ENCODE measurements around the gene COMMD3. TPM values are rescaled to one million over a fixed set of nuclear protein-coding genes. Genes with fewer than 3 reads are reported as not detected.
"Not testable (repeated sequence)": the region's sequence is repeated elsewhere in the genome, so short reads cannot be mapped to it uniquely, and the experiment has no call there.

COMMD3 gene
- total RNA-seq, 1 experiment from 2014 or later, result 2.4 TPM

DNA sequence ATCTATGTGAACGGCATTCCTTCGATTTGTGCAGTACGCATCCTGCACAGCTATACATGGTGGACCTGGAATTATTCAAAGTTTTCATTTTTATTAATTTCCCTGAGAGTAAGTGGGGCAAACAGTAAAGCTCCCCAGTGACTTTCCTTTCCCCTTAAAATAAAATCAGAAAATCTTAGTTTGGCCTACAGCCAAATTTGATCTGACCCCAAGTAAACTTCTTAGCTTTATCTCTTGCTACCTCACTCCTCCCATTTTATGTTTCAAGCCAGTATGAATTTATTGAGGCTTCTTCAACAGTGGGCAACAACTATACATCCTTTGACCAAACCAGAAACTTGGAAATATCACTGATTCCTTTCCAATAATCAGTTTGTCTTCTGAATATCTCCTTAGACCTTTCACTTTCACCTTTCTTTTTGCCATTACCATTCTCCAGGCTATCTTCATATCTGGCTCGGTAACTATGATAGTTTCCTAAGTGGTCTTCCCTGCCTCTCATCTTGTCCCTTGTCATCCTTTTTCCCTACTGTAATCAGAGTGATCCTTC lies 40.2 kb downstream of the COMMD3 start:
- no peak overlapping the region for H2BK5ac ChIP-seq (ENCODE audit: insufficient read length, low read length)
- DNase-seq, result no peak
- no peak overlapping the region for H3K27ac ChIP-seq (ENCODE audit: insufficient read length, low read depth, low read length)
- Mint-ChIP-seq H3K27ac (no peak overlapping the region), H3K4me1 (no peaks in the 10 kb centered on the region), H3K36me3 (ENCODE audit: insufficient read depth in 1 of 3, low read depth in 3 of 3) (no peaks in the 10 kb centered on the region), H3K27me3 (ENCODE audit: low read depth) (peaks cover 14% of the 10 kb centered on the region), H3K9me3 (no peaks in the 10 kb centered on the region), H3K4me3 (no peak overlapping the region)
- TF ChIP-seq, protein P1, sequence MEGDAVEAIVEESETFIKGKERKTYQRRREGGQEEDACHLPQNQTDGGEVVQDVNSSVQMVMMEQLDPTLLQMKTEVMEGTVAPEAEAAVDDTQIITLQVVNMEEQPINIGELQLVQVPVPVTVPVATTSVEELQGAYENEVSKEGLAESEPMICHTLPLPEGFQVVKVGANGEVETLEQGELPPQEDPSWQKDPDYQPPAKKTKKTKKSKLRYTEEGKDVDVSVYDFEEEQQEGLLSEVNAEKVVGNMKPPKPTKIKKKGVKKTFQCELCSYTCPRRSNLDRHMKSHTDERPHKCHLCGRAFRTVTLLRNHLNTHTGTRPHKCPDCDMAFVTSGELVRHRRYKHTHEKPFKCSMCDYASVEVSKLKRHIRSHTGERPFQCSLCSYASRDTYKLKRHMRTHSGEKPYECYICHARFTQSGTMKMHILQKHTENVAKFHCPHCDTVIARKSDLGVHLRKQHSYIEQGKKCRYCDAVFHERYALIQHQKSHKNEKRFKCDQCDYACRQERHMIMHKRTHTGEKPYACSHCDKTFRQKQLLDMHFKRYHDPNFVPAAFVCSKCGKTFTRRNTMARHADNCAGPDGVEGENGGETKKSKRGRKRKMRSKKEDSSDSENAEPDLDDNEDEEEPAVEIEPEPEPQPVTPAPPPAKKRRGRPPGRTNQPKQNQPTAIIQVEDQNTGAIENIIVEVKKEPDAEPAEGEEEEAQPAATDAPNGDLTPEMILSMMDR (conservative IDR thresholded peaks at IDR 0.05), result no peak
- H4K91ac ChIP-seq (ENCODE audit: insufficient read length, low read depth, low read length), result no peak overlapping the region
- H3K27me3 ChIP-seq (ENCODE audit: insufficient read depth, low read length), result no peaks in the 10 kb centered on the region
- H3K18ac ChIP-seq (ENCODE audit: insufficient read length, low read depth, low read length), result no peak overlapping the region
- H3K23ac ChIP-seq (ENCODE audit: insufficient read length, low read depth, low read length), result no peak overlapping the region
- H3K23me2 ChIP-seq (ENCODE audit: insufficient read length, low read depth, low read length, poor library complexity, severe bottlenecking), result no peaks in the 10 kb centered on the region
- no peak overlapping the region for H3K4me2 ChIP-seq (ENCODE audit: insufficient read depth, insufficient read length, low read length)
- H2AFZ ChIP-seq (ENCODE audit: low read length), result no peak overlapping the region
- no CpG with 5 or more reads among the region's 4 CpGs for WGBS (ENCODE audit: extremely low coverage, insufficient read length, low lambda C conversion rate)
- no peaks in the 10 kb centered on the region for H3K9me3 ChIP-seq (ENCODE audit: control insufficient read depth, low read depth, low read length)
- no peak overlapping the region for H2BK120ac ChIP-seq (ENCODE audit: low read depth, low read length, poor library complexity, severe bottlenecking)
- H3K14ac ChIP-seq (ENCODE audit: insufficient read depth, low read length), result no peak overlapping the region
- H3T11ph ChIP-seq (ENCODE audit: low read length), result no peak overlapping the region
- H2AK5ac ChIP-seq (ENCODE audit: insufficient read length, low read length), result no peak overlapping the region
- H4K20me1 ChIP-seq (ENCODE audit: control insufficient read depth, insufficient read depth, insufficient read length), result no peaks in the 10 kb centered on the region
- no peak overlapping the region for H4K5ac ChIP-seq (ENCODE audit: insufficient read length, low read depth, low read length)
- no peak overlapping the region for H2BK15ac ChIP-seq (ENCODE audit: low read depth, low read length)
- H3K79me2 ChIP-seq (ENCODE audit: insufficient read depth, low read length), result no peaks in the 10 kb centered on the region
- no peak overlapping the region for H2BK20ac ChIP-seq (ENCODE audit: low read depth, low read length, poor library complexity, severe bottlenecking)
- H2BK12ac ChIP-seq (ENCODE audit: insufficient read length, low read depth, low read length), result no peak overlapping the region
- no peaks in the 10 kb centered on the region for H3K79me1 ChIP-seq (ENCODE audit: insufficient read depth, low read depth, low read length, poor library complexity, severe bottlenecking)
- no peak overlapping the region for H3K9ac ChIP-seq (ENCODE audit: extremely low read depth, insufficient read length, low read length)
- H3K4me1 ChIP-seq (ENCODE audit: insufficient read depth, low read length), result no peaks in the 10 kb centered on the region
- no peak overlapping the region for H3K56ac ChIP-seq (ENCODE audit: insufficient read length, low read depth, low read length)
- no peak overlapping the region for H4K8ac ChIP-seq (replicated peaks; ENCODE audit: insufficient read length, low read depth, low read length)
- no peak overlapping the region for H3K4ac ChIP-seq (ENCODE audit: low read depth, low read length)

DNA sequence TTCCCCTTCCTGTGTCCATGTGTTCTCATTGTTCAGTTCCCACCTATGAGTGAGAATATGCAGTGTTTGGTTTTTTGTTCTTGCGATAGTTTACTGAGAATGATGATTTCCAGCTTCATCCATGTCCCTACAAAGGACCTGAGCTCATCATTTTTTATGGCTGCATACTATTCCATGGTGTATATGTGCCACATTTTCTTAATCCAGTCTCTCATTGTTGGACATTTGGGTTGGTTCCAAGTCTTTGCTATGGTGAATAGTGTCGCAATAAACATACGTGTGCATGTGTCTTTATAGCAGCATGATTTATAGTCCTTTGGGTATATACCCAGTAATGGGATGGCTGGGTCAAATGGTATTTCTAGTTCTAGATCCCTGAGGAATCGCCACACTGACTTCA lies 41.6 kb downstream of the COMMD3 start:
- not testable (repeated sequence) for H3K27ac Mint-ChIP-seq; H3K4me2 ChIP-seq (ENCODE audit: insufficient read depth, insufficient read length, low read length); H3K4me1 Mint-ChIP-seq; H3K4ac ChIP-seq (ENCODE audit: low read depth, low read length); H3K79me2 ChIP-seq (ENCODE audit: insufficient read depth, low read length); H3K27me3 ChIP-seq (ENCODE audit: insufficient read depth, low read length); H4K5ac ChIP-seq (ENCODE audit: insufficient read length, low read depth, low read length); H3K4me3 Mint-ChIP-seq; H3K9ac ChIP-seq (ENCODE audit: extremely low read depth, insufficient read length, low read length); H3K9me3 Mint-ChIP-seq; H4K20me1 ChIP-seq (ENCODE audit: control insufficient read depth, insufficient read depth, insufficient read length); H3K14ac ChIP-seq (ENCODE audit: insufficient read depth, low read length); H4K91ac ChIP-seq (ENCODE audit: insufficient read length, low read depth, low read length); H2AK5ac ChIP-seq (ENCODE audit: insufficient read length, low read length); H2BK15ac ChIP-seq (ENCODE audit: low read depth, low read length); H3K23ac ChIP-seq (ENCODE audit: insufficient read length, low read depth, low read length); H2AFZ ChIP-seq (ENCODE audit: low read length); H2BK120ac ChIP-seq (ENCODE audit: low read depth, low read length, poor library complexity, severe bottlenecking); H2BK20ac ChIP-seq (ENCODE audit: low read depth, low read length, poor library complexity, severe bottlenecking); H3K36me3 Mint-ChIP-seq (ENCODE audit: insufficient read depth in 1 of 3, low read depth in 3 of 3); H3K23me2 ChIP-seq (ENCODE audit: insufficient read length, low read depth, low read length, poor library complexity, severe bottlenecking); DNase-seq; H3K27me3 Mint-ChIP-seq (ENCODE audit: low read depth); H2BK5ac ChIP-seq (ENCODE audit: insufficient read length, low read length); H3K56ac ChIP-seq (ENCODE audit: insufficient read length, low read depth, low read length); H3K18ac ChIP-seq (ENCODE audit: insufficient read length, low read depth, low read length); H3K27ac ChIP-seq (ENCODE audit: insufficient read length, low read depth, low read length); H3K79me1 ChIP-seq (ENCODE audit: insufficient read depth, low read depth, low read length, poor library complexity, severe bottlenecking); H3K4me1 ChIP-seq (ENCODE audit: insufficient read depth, low read length); H3K9me3 ChIP-seq (ENCODE audit: control insufficient read depth, low read depth, low read length); H2BK12ac ChIP-seq (ENCODE audit: insufficient read length, low read depth, low read length); H4K8ac ChIP-seq (replicated peaks; ENCODE audit: insufficient read length, low read depth, low read length); H3T11ph ChIP-seq (ENCODE audit: low read length)
- WGBS (ENCODE audit: extremely low coverage, insufficient read length, low lambda C conversion rate), result no CpG with 5 or more reads among the region's 4 CpGs

All from H9 (cell line).